GM12801 (cell line): Measurements from ENCODE around the gene VANGL1.

Source experiments
- TF ChIP-seq, protein P1 (sequence below): IDR thresholded peaks from one replicate; pipeline ENCODE4 v1.5.1; 2011; ENCODE audit warnings: control low read depth; ENCODE audit not compliant: insufficient read length; ENCODE audit errors: extremely low read depth

The VANGL1 gene

DNA sequence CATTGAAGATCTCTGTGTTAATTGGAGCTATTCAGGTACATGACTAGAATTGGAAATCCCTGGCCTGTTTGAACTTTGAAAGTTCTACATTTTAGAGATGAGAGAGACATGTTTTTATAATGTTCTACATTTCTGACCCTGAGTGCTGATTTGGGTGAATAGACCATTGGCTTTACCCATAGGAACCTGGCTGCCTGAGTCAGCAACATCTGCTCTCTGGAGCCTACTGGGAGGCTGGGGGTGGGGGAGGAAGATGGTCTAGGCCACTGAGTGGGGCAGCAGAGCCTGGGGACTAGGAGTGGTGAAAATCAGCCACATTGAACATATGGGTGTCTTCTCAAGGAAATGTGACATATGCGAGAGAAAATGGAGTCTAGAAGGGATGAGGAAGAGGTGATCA, 1.4 kb upstream of the VANGL1 start:
- TF ChIP-seq, protein P1, sequence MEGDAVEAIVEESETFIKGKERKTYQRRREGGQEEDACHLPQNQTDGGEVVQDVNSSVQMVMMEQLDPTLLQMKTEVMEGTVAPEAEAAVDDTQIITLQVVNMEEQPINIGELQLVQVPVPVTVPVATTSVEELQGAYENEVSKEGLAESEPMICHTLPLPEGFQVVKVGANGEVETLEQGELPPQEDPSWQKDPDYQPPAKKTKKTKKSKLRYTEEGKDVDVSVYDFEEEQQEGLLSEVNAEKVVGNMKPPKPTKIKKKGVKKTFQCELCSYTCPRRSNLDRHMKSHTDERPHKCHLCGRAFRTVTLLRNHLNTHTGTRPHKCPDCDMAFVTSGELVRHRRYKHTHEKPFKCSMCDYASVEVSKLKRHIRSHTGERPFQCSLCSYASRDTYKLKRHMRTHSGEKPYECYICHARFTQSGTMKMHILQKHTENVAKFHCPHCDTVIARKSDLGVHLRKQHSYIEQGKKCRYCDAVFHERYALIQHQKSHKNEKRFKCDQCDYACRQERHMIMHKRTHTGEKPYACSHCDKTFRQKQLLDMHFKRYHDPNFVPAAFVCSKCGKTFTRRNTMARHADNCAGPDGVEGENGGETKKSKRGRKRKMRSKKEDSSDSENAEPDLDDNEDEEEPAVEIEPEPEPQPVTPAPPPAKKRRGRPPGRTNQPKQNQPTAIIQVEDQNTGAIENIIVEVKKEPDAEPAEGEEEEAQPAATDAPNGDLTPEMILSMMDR, result no peak

DNA sequence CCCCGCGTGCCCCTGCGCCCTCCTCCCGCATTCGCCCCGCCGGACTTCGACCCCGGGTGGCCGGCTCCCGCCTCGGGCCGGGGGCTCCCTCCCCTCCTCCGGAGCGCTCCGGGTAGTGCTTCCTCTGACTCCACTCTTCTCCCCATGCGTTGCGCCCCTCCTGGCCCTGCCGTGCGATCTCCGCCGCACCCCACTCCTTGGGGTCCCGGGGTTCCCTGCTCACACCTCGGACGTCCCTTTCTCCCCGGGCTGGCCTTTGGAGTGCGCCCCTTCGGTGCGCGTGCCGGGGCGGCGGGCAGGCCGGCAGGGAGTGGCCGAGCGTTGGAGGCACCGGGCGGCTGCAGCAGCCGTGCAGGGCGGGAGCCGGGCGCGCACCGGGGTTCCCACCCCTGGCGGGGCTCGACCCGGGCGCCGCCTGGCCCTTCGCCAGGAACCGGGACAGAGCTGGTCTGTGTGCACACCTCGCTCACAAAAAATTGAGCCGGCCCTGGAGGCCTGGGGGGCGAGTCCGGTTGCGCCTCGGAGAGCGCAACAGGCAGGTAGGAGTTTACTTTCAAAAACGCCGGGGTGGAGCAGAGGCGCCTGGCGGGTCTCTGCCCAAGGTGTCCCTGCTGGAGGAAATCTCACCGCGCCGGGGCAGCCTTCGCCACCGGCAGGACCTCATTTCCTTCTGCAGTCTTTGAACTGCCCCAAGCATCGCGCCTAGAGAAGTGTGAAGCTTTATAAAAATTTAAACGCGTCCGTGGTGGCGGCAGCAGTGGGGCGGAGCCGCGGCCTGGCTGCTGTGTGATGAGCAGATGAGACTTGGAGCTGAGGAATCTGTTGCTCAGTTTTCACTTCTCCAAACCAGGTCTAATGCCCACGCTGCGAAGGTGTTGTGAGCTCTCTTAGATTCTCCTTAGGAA, 650 bp downstream of the VANGL1 start:
- TF ChIP-seq, protein P1, result no peak

DNA sequence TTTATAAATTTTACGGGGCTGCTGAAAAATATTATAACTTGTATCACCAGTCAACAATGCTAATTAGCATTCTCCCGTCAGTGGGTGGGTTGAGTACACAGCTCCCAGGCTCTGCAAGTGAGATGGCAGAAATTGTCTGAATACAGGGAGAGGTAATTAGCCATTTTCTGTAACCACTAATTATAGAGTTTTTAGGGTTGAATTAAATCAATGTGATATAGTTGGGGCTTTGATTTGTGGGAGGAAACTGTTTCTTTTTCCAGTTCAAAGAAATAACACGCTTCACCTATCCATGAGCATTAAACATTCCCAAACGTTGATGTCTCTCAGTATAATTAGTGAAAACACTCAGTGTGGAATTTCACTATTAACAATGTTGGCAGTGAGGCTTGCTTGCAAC, 1.5 kb downstream of the VANGL1 start:
- TF ChIP-seq, protein P1, result no peak

DNA sequence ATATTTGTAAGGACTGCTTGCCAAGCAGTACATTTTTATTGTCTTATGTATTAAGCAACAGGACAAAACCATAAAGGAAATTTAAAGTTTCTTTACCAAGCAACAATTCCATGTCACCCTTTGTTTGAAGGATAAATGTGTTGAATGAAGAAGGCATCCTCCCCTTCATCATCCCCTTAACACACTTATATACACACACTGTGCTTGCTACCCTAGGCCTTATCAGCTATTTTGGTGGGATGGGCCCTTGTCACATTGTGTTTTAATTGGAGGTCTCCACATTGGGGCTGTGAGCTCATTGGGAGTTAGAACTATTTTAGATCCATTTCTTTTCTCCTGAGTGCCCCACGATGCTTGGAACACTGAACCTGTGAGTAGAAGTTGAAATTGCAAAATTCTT, 1.9 kb downstream of the VANGL1 start:
- TF ChIP-seq, protein P1, result no peak

DNA sequence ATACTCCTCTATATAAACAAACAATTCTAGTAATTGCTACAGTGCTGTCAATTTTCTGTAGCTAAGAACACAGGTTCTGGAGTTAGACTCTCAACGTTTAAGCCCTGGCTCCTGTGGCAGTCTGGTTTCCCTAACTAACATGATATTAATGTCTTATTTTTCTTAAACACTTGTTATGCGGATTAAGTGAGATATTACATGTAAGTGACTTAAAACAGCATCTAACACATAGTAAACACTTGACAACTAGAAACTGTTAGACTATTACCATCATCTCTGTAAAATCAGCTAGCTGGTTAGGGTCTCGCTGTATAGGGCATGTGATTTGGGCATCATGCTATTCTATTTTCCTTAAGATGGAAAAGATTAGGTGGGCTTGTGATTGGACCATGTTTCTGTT, 2.3 kb downstream of the VANGL1 start:
- TF ChIP-seq, protein P1, result no peak

DNA sequence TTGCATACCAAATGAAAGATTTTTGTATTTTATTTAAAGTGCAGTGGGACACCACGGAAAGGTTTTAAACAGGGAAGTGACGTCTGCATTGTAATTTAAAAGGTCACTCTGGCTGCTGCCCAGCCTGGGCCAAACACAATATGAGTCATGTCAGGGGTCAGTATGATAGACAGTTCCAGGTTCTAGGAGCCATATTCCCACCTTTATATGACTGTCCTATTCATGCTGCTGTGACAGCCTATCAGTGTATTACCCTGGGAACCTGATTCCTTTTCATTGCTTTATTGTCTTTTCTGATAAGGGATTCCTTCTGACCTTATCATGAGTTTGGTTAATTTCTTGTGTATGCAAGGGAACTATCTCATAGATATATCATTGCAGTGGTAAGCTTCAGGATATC, 5.3 kb downstream of the VANGL1 start:
- TF ChIP-seq, protein P1, result no peak

DNA sequence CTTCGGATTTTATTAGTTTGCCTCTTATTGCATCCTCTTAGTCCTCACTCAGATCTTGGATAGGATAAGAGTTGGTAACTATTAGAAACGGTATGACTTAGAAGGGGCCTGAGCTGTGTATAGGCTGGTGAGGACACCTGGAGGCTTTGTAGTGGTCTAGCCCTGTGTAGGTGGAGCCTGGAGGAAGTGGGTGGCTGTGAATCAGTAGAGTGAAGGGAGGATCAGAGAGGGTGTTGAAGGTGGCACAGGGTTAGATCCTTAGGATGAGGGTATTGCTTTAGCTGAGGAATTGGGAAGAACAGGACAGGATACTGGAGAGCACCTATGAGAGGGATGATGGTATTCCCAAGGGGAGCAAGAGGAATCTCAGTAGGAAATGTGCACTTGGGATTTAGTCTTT, 5.7 kb downstream of the VANGL1 start:
- TF ChIP-seq, protein P1, result no peak
